GM13976 (cell line): Measurements from ENCODE around the gene MYH2.

Source experiments
- DNase-seq: peaks from one replicate; pipeline ENCODE4 v3.0.0; 2012; ENCODE audit warnings: low spot score
- CTCF ChIP-seq: IDR thresholded peaks from 2 replicates; pipeline ENCODE4 v1.5.1; 2012; ENCODE audit warnings: borderline replicate concordance, mild to moderate bottlenecking; ENCODE audit not compliant: insufficient read depth; ENCODE audit errors: extremely low read depth, missing control alignments, control extremely low read depth
- in situ Hi-C: fragments of 300-500 bp; cut with MboI; formaldehyde crosslinking; loops from one replicate; pipeline ENCODE4 v1.12.0; 2022; ENCODE audit warnings: low sequenced_read_pairs, mixed read lengths, inconsistent platforms; ENCODE audit not compliant: unreplicated experiment

MYH2 gene

GRCh38 chr17:10574324-10574723 is 24.9 kb upstream of the MYH2 start:
- no peak for TF ChIP-seq CTCF
- in situ Hi-C loops = no loop called here
- DNase-seq = no peak

GRCh38 chr17:10563991-10564660 is 14.7 kb upstream of the MYH2 start:
- no peak for DNase-seq
- in situ Hi-C loops = no loop called here
- TF ChIP-seq CTCF = no peak

- DNase-seq = no peak
- TF ChIP-seq CTCF = no peak
- in situ Hi-C loops = no loop called here
These were observed 8.6 kb upstream of the MYH2 start for GRCh38 chr17:10558049-10558448.

GRCh38 chr17:10557422-10557821 is 8.0 kb upstream of the MYH2 start:
- no peak for DNase-seq

GRCh38 chr17:10556301-10557005 is 7.0 kb upstream of the MYH2 start:
- no peak for TF ChIP-seq CTCF
- in situ Hi-C loops = no loop called here
- no peak for DNase-seq

More at GRCh38 chr17:10557422-10557821, 8.0 kb upstream of the MYH2 start:
- TF ChIP-seq CTCF = no peak
- in situ Hi-C loops = no loop called here

- in situ Hi-C loops = no loop called here
- DNase-seq = no peak
- no peak for TF ChIP-seq CTCF
These were observed 556 bp upstream of the MYH2 start for GRCh38 chr17:10550014-10550413.
